HG02938 (cell line): ENCODE data around the gene TBX21.

ENCODE experiments used
- ATAC-seq: cut with Tn5 transposase; IDR thresholded peaks from one replicate; pipeline ENCODE4 v1.9.1; 2021; ENCODE audit warnings: mild to moderate bottlenecking, moderate library complexity; ENCODE audit not compliant: unreplicated experiment

TBX21 gene

GRCh38 chr17:47712330-47713023 is 20.6 kb upstream of the TBX21 start:
- no peak for ATAC-seq

- no peak for ATAC-seq
Observed at GRCh38 chr17:47713980-47714700, 18.9 kb upstream of the TBX21 start.

GRCh38 chr17:47714773-47715396 is 18.2 kb upstream of the TBX21 start:
- ATAC-seq = no peak

GRCh38 chr17:47715669-47716325 is 17.2 kb upstream of the TBX21 start:
- no peak for ATAC-seq

GRCh38 chr17:47716375-47716774 is 16.7 kb upstream of the TBX21 start:
- ATAC-seq = no peak

GRCh38 chr17:47717261-47717697 is 15.8 kb upstream of the TBX21 start:
- ATAC-seq = no peak

GRCh38 chr17:47717979-47718621 is 14.9 kb upstream of the TBX21 start:
- no peak for ATAC-seq

- no peak for ATAC-seq
Observed at GRCh38 chr17:47718634-47719405, 14.2 kb upstream of the TBX21 start.

- ATAC-seq = no peak
Observed at GRCh38 chr17:47719411-47720152, 13.5 kb upstream of the TBX21 start.

GRCh38 chr17:47720196-47720595 is 12.8 kb upstream of the TBX21 start:
- no peak for ATAC-seq

GRCh38 chr17:47720754-47721533 is 12.1 kb upstream of the TBX21 start:
- no peak for ATAC-seq

- ATAC-seq = no peak
Observed at GRCh38 chr17:47721725-47722124, 11.3 kb upstream of the TBX21 start.

- no peak for ATAC-seq
Observed at GRCh38 chr17:47724705-47725104, 8.3 kb upstream of the TBX21 start.

- no peak for ATAC-seq
Observed at GRCh38 chr17:47725446-47726111, 7.5 kb upstream of the TBX21 start.

GRCh38 chr17:47726796-47727703 is 6.0 kb upstream of the TBX21 start:
- no peak for ATAC-seq

GRCh38 chr17:47727704-47728036 is 5.4 kb upstream of the TBX21 start:
- no peak for ATAC-seq

- no peak for ATAC-seq
Observed at GRCh38 chr17:47728214-47728877, 4.7 kb upstream of the TBX21 start.
